Dedifferentiated amniotic fluid mesenchymal stem cell (primary cell): Measurements from ENCODE around the gene GAD1.
A peak's percentile ranks its signal among the peaks of the same experiment; 100 is the strongest.

Experiments
- DNase-seq: peaks from one replicate; pipeline ENCODE4 v3.0.0-alpha.2; 2016; ENCODE audit errors: extremely low spot score

Gene GAD1

DNA sequence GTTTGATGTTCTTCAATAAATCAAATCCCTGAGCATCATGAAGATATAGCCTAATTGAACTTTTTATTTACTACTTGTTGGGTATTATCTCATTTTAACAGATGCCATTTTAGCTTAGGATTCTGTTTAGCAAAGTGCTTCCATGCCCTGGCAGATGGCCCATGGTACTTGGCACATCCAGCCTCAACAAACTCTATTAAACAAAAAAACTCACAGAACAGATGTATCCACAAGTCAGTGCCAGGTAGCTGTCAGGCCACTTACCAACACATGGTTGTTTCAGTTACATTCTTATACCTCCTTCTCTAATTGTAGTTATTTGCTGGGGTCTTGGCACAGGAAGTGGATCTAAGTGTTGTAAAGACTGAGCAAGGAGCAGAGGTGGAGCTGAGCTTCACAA is 29.6 kb downstream of the GAD1 start:
- no peak for DNase-seq

GRCh38 chr2:170847716-170848115 is 31.0 kb downstream of the GAD1 start:
- no peak for DNase-seq

DNA sequence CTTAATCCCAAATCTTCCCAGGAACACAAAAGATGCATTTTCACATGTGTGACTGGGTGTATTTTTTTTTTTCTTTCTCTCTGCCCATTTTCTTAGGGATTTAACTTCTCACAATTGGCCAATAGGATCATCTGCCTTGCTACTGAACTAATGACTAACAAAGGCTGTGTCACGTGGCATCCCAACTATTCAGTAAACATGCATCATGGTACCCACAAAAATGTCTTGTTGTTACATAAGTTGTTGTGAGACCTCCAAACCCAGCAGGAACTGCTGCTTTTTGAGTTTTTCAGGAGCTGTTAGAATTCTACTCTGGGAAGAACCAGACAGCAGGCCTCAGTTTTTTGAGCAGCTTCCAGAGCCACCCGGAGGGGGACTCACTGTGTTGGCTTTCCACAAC is 31.9 kb downstream of the GAD1 start:
- no peak for DNase-seq

DNA sequence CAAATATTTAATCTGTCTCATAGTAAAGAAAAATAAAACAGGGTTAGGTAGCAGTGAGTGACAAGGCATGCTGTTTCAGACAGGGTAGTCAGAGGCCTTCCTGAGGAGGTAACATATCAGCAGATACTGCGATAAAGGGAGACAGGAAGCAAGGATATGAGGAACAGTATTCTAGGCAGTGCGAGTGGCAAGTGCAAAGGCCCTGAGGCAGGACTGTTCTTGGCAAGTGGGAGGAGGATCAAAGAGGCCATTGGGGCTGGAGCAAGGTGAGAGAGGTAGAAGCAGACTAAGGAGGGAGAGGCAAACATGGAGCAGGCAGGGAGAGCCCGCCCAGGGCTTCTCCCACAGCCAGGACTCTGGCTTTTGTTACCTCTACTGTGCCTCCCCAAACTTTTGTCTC is 33.6 kb downstream of the GAD1 start:
- DNase-seq = no peak

- DNase-seq = no peak
These were observed 34.9 kb downstream of the GAD1 start for GRCh38 chr2:170851635-170852034.

DNA sequence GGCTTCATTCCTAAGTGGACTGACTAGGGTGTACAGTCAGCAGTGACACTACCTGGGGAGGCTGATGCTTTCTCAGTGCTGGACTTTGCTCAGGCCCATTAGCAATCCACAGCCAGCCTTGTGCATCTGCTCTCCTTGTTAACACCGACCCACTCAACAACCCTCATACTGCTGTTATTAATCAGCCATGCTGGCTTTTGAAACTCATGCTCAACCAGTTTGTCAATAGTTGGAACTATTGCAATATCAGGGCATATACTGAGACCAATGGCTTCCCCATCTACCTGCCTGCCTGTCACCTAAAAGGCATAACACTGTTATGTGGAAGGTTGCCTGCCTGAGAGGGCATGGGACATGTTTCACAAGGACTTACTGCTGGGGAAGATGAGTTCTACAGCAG is 39.4 kb downstream of the GAD1 start:
- DNase-seq = no peak

- DNase-seq = no peak
These were observed 45.7 kb downstream of the GAD1 start for GRCh38 chr2:170862286-170862902.

- no peak for DNase-seq
These were observed 46.4 kb downstream of the GAD1 start for GRCh38 chr2:170863087-170863486.

DNA sequence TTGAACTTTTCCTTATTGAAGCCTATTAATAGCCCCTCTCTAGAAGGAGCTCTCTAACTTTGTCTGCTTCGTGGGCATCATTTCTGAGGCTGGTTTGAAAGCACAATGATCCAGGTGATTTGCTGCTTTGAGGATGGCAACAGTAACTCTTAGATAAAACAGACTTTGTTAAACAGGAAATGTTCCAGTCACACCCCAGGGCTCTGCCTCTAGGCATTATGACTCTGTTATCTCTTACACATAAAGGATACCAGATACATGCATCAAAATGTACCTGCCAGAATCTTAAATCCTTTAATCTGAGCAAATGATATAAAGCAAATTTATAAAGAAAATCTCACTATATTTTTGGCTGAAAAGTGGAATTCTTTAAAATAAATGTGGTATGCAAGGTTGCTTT is 52.3 kb downstream of the GAD1 start:
- no peak for DNase-seq

- DNase-seq = no peak
These were observed 52.8 kb downstream of the GAD1 start for GRCh38 chr2:170869461-170869860.

DNA sequence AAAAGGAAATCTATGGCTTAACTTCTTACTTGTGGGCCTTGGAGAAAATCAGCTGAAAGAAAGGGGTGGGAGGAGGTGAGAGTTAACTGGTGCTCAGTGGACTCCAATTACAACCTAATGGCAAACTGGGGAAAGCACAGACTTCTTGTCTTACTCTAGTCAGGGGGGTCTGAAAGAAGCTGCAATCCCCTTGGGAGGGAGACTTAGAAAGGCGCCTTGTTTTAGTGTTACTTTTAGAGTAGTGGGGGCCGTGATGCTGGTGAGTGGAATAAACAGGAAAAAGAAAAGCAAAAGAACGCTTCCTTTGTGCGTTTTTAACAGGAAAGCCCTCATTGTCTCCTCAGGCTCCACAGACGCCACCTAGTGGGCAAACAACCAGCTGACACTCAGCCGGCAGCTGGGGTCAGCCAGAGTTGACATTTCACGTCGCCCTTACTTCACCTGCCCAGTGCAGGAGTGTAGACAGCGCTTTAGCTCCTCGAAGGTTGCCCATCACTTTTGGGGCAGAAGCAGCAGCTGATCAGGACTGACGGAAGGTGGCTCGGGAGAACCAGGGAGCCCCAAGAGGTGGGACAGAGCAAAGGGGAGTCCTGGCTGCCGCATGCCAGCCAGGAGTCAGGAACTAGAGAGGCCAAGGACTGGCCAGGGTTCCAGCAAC is 56.5 kb downstream of the GAD1 start:
- peak; percentile 50 for DNase-seq

DNA sequence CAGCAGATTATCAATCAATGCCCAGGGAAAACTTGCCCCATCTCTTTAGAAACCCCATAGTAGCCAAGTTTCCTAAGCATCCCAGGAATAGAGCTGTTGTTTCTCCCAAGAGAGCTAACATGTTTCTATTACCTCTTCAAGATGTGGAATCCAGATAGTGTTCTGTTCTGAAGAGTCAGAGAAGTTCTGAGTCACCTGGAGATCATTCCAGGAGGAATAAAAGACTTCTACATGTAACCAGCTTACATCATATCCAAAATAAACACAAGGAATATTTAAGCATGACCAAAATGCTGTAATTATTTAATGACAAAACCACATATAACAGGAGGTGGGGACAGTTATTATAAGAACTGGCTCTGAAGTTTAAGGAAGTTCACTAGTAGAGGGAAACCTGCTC is 61.4 kb downstream of the GAD1 start:
- DNase-seq = no peak

DNA sequence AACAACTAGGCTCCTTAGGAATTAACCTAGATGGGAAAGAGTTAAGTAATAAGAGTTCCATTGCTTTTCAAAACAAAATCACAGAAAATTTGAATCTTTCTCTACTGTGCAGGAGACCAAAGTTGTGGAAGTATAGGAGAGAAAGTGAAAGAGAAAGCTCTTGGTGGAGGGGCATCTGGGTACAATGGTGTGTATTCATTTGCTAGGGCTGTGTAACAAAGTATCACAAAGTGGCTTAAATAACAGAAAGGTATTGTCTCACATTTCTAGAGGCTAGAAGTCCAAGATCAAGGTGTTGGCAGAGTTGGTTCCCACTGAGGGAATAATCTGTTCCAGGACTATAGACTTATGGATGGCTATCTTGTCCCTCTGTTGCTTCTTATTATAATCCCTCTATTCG is 61.8 kb downstream of the GAD1 start:
- DNase-seq = no peak

DNA sequence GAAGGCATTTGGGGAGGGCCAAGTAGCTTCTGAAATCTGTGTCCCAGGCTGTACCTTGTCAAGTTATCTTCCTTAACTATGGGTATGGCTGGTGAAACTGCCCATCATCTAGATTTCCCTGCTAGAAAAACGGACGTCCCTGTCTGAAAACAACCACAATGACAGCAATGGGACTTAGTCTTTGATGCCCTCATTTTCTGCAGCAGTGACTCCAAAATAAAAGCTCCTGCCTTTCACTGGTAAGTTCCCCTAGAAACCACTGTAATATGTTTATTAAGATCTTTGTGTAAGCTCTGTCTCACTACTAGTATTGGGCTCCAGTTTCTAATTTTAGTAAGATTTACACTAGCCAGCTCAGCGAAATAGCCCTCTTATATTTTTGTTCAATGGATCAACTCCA is 65.2 kb downstream of the GAD1 start:
- no peak for DNase-seq

DNA sequence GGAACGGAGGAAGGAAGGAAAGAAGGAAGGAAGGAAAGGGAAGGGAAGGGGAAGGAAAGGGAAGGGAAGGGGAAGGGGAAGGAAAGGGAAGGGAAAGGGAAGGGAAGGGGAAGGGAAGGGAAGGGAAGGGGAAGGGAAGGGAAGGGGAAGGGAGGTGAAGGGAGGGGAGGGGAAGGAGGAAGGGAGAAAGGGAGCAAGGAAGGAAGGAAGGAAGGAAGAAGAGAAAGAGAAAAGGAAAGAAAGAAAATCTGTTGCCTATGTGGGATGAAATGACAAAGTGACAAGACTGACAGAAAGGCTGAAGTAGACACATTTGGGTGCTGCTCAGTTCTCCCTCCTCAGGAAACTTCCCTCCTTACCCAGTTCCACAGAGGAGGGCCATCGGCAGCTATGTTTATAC is 66.1 kb downstream of the GAD1 start:
- DNase-seq = no peak

- no peak for DNase-seq
These were observed 67.0 kb downstream of the GAD1 start for GRCh38 chr2:170883683-170884082.

- no peak for DNase-seq
These were observed 68.6 kb downstream of the GAD1 start for GRCh38 chr2:170885130-170885791.

DNA sequence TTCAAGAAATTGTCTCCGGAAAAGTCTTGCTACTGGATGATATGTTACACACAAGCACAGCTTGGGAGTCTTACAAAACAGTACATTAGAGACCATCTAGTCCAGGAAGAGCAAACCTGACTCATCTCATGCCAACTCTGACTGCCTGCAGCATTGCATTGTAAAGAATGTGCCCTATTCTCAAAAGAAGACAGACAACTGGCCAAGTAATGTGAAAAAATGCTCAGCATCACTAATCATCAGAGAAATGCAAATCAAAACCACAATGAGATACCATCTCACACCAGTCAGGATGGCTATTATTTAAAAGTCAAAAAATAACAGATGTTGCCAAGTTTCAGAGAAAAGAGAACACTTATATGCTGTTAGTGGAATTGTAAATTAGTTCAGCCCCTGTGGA is 69.7 kb downstream of the GAD1 start:
- DNase-seq = peak; percentile 38

DNA sequence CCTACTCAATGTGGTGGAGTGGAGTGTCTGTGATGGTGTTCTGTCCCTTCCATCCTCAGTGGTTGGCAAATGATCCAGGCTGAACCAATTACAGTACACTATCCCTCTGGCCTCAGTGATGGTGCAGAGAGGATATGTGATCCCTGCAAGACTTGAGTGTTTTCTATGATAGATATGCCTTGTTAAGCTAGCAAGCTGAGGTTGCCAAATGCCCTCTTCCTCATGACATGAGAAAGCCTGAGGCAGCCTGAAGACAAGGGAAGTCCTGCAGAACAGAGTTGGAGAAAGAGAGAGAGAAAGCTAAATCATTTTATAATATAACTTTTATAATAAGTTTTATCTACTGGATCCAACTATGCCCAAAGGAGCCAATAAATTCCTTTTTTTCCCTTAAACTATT is 70.8 kb downstream of the GAD1 start:
- no peak for DNase-seq

- no peak for DNase-seq
These were observed 71.2 kb downstream of the GAD1 start for GRCh38 chr2:170887896-170888295.

GRCh38 chr2:170891893-170892292 is 75.2 kb downstream of the GAD1 start:
- DNase-seq = no peak

GRCh38 chr2:170892391-170892951 is 75.8 kb downstream of the GAD1 start:
- no peak for DNase-seq
